HG02840 (cell line): ENCODE data around the gene ANK3.

ENCODE experiments used
- ATAC-seq: cut with Tn5 transposase; IDR thresholded peaks from one replicate; pipeline ENCODE4 v1.9.1; 2021; ENCODE audit warnings: mild to moderate bottlenecking, moderate library complexity, moderate number of reproducible peaks; ENCODE audit not compliant: unreplicated experiment, low FRiP score

The ANK3 gene

DNA sequence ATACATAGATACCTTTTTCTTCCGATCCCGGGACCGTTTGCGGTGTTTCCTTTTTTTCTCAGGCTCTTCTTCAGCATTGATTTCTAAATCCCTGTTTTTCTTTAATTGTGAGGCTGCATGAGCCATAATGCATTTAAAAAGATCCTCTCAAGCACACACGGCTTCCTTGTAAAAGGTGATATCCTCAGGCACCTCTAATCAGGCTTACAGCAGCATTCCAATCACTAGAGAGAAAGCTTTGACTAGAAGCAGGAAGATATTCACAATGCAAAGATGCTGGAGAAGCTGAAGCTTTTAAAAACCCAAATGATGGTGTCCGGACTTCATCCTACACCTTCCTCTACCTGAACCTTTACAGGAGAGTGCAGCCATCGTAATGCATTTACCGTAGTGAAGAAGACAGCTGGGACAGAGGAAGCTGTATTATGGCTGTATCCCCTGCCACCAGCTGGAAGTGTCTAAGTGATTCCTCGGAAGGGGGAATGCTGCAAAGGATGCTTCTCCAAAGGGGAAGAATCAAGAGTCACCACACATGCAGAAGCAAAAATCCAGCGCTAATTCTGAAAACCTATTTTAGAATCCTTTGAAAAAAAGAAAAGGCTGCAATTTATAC is at the start of gene ANK3:
Gene ANK3 (minus strand): TSS at position 463 of the 613 bp plus-strand sequence. CDS start 337 bp downstream, at position 126.
- no peak for ATAC-seq

DNA sequence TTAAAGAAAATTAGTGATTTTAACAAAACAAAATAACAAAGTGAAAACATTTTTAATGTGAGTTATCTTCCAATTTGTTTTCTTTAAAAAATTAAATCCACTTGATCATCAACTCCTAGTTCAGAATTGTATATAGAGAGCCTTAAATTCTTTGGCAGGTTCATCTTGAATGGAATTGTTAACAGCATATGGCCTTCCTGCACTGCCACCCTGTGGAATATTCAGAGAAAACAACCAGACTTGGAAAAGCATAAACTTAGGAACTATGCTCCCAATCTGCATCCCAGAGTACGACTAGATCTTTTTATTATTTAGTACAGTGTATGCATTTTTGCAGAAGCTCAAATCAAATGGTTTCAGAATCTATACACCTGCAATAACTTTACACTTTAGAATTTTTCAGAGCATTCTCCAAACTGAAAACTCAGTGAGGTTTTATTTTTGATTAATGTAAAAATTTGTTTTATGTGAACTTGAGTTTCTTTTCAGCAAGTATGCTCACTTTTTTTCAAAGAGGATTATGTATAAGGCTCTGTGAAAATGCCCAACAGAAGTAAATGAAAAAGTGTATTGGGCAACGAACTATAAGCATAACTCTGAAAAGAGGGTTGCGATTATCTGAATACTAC is 44.9 kb upstream of the ANK3 start:
- no peak for ATAC-seq

GRCh38 chr10:60433684-60434083 is 44.0 kb upstream of the ANK3 start:
- no peak for ATAC-seq

DNA sequence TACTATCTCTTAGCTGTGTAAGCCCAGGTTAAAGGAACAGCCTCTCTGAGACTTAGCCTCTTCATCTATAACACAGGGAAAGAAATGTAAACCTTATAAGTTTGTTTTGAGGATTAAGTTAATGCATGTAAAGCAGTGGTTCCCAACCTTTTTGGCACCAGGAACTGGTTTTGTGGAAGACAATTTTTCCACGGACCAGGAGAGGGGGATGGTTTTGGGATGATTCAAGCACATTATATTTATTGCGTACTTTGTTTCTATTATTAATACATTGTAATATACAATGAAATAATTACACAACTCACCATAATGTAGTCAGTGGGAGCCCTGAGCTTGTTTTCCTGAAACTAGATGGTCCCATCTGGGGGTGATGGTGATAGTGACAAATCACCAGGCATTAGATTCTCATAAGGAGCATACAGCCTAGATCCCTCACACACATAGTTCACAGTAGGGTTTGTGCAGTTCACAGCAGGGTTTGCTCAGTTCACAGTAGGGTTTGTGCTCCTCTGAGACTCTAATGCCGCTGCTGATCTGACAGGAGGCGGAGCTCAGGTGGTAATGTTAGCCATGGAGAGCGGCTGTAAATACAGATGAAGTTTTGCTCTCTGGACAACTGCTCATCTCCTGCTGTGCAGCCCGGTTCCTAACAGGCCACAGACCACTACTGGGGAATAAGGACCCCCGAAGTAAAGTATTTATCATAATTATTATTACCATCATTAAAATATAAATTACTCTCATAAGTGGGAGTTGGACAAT is 41.3 kb upstream of the ANK3 start:
- no peak for ATAC-seq

- ATAC-seq: no peak
Observed at GRCh38 chr10:60430017-60430416, 40.3 kb upstream of the ANK3 start.

- no peak for ATAC-seq
Observed at GRCh38 chr10:60429084-60429849, 39.6 kb upstream of the ANK3 start.

DNA sequence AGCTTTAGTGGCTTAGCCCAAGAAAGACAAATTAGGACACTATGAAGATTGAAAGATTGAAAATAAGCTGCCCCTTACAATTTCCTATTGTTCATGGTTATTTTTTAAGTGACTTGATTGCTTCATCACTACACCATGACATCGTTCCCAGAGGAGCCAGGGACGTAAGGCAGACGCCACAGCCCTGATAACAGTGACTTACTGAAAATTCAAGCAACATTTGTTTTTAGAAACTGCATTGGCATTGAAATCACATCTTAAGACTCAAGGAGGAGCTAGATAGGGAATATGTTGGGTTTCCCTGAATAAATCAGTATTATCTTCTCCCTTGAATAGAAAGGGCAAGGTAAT is 38.7 kb upstream of the ANK3 start:
- no peak for ATAC-seq

GRCh38 chr10:60427709-60428386 is 38.2 kb upstream of the ANK3 start:
- ATAC-seq: no peak

GRCh38 chr10:60427148-60427547 is 37.5 kb upstream of the ANK3 start:
- no peak for ATAC-seq

GRCh38 chr10:60426425-60426824 is 36.8 kb upstream of the ANK3 start:
- no peak for ATAC-seq

DNA sequence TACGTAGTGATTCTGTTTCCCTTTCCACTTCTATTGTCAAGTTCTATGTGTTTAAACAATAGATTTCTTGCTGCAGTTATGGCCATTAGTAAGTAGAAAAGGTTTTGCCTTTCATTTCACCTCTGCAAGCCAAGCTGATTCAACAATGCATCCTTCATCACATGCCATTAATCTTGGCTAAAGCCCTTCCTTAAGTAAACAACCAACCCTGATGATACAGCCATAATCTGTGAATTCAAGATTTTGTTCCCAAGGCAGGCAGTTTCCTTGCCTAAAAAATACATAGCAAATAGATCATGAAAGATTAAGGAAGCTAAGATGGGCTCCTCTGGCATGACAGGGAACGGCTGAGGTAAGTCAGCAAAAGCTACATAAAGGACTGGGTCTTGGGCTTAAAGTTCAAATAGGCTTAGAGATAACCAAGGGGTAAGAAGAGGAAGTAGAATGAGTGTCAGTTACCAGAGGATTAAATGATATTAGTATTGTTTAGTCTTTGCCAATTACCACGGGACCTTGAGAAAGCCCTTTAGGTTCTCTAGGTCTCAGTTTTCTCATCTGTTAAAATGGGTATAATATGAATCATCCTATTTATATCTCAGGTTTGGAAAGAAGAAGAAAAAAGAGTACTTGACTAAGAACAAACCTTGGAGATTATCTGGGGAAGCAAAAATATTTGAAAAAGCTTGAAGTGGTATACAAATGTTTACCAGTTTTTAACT is 35.9 kb upstream of the ANK3 start:
- no peak for ATAC-seq

DNA sequence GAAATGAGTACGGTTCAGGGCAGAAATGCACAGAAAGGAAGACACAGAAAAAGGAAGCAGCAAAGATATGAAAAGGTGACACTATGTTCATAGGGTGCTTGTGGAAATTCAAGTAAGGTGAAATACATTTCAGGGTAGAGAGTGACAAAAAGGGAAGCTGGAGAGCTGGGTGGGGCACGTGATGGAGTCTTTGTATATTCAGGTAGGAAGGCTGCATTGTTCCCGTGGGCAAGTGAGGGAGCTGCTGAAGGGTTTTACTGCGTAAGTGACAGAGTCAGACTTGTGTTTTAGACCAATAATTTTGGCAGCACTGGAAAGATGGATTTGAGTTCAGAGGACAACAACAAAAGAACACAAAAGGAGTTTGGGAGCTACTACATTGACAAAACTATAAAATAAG is 35.3 kb upstream of the ANK3 start:
- no peak for ATAC-seq

DNA sequence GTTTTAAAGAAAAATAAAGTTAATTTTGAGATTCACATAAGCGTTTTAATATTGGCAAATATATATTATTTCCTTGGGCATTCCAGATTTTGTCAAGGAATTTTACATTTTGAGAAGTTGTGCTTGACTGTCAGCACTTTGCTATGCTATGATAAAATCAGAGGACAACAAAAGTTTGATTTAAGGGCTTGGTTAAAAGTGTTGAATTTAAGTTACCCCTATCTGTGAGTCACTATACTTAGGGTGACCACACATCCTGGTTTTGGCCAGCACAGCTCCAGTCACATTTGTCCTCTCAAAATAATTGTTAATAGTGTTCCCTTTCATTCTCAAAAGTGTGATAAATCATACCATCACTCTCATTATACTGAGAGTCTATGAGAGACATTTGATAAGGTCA is 34.2 kb upstream of the ANK3 start:
- ATAC-seq: no peak

DNA sequence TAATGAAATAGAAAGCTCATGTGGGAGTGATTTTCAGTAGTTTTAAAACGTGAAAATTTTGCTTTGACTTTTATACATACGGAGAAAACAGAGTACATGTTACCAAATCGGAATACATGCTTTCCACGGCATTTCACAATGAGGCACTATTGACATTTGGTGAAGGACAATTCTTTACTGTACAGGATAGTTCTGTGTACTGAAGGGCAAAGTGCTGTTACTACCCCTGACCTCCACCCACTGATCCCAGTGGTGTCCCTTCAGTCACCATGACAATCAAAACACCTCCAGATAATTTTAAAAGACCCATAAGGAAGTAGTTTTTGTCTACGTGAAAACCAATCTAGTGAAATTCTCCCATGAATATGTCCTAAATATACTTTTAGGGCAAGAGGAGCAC is 33.1 kb upstream of the ANK3 start:
- no peak for ATAC-seq

- no peak for ATAC-seq
Observed at GRCh38 chr10:60420991-60421894, 31.6 kb upstream of the ANK3 start.

DNA sequence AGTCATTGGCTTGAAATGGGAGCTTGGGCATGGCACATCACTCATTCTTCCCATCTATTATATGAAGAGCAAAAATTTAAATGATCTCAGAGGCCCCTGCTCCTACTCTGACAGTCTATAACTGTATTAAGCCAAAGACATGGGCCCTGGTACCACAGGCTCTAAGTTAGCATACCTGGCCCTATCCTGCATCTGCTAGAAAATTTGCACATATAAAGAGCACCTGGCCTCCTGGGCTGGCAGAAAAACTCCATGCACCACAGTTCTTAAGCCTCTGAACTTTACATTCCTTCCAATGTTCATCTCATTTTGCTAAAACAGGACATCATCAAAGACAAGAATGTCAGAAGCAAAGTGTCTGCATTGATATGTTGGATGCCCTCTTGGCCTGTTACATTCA is 29.6 kb upstream of the ANK3 start:
- ATAC-seq: no peak

- ATAC-seq: no peak
Observed at GRCh38 chr10:60417901-60418300, 28.2 kb upstream of the ANK3 start.

DNA sequence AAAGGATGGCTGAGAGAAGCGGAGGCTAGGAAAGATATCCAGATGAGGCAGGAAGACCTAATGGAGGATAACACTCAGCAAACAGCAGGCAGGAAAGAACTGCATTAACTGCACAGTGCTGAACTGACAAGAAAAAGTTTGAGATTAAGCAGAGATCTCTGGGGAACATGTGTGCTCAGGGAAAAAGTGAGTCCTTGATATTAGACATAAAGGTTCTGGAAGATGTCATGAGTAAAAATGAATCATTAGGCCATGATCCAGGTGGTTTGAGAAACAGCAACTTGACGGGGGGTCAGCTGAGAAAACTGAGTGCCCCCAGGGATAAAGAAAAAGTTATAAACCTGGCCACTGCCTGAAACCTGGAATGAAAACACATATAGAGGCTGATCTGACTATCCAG is 27.3 kb upstream of the ANK3 start:
- ATAC-seq: no peak
